ENCODE measurements around the gene GNAS-AS1. TPM values are rescaled to one million over a fixed set of nuclear protein-coding genes. Genes with fewer than 3 reads are reported as not detected.

GNAS-AS1 gene
- 0.13 TPM in 1 of 2 replicates, not detected in the other for total RNA-seq

GRCh38 chr20:58850693-58851174 lies at the start of gene GNAS-AS1:
Gene GNAS-AS1 (minus strand): TSS chr20:58850902.

GRCh38 chr20:58852543-58853271 lies 2.0 kb upstream of the GNAS-AS1 start, which contains the start of gene GNAS:
Gene GNAS (plus strand): TSS chr20:58852716.

Other genes starting within 250 kb of the GNAS-AS1 start
- 20.2 and 70.5 TPM in 2 replicates for gene STX16, start 199.6 kb downstream of the GNAS-AS1 start, total RNA-seq
- gene NPEPL1, start 158.1 kb downstream of the GNAS-AS1 start, total RNA-seq, result 20.8 and 22.3 TPM in 2 replicates
- gene GNAS, start 1.8 kb upstream of the GNAS-AS1 start, total RNA-seq, result 337 and 622 TPM in 2 replicates
- 42.7 and 64.7 TPM in 2 replicates for gene NELFCD, start 130.4 kb upstream of the GNAS-AS1 start, total RNA-seq
- 221 and 536 TPM in 2 replicates for gene CTSZ, start 156.4 kb upstream of the GNAS-AS1 start, total RNA-seq
- not detected in 2 replicates for gene TUBB1, start 168.5 kb upstream of the GNAS-AS1 start, total RNA-seq
- 32.9 and 50.0 TPM in 2 replicates for gene ATP5F1E, start 181.4 kb upstream of the GNAS-AS1 start, total RNA-seq
- gene PRELID3B, start 191.9 kb upstream of the GNAS-AS1 start, total RNA-seq, result 63.9 and 83.3 TPM in 2 replicates

Measured in bladder microvascular endothelial cell (primary cell).